Sigmoid colon (tissue), 7 donors: ENCODE data around the gene TBCD. TPM values are rescaled to one million over a fixed set of nuclear protein-coding genes. Genes with fewer than 3 reads are reported as not detected.

Experiments used
- DNase-seq: peaks from one replicate; pipeline ENCODE4 v3.0.0-alpha.2; 2019
- H3K27ac ChIP-seq, 4 donors: fragments of 200-600 bp; sonication (generic); one replicate each; pipeline ENCODE4 v1.5.1; 2016 to 2019; ENCODE audit warnings: mild to moderate bottlenecking in 1 of 4
- H3K27me3 ChIP-seq, 3 donors: fragments of 200-600 bp; sonication (generic); one replicate each; pipeline ENCODE4 v1.5.1; 2019; ENCODE audit warnings: mild to moderate bottlenecking in 1 of 3
- H3K36me3 ChIP-seq, 4 donors: fragments of 200-600 bp; sonication (generic); one replicate each; pipeline ENCODE4 v1.5.1; 2016 to 2019
- H3K4me1 ChIP-seq, 4 donors: fragments of 200-600 bp; sonication (generic); one replicate each; pipeline ENCODE4 v1.5.1; 2017 to 2019
- H3K4me3 ChIP-seq, 4 donors: fragments of 200-600 bp; sonication (generic); one replicate each; pipeline ENCODE4 v1.5.1; 2017 to 2019; ENCODE audit warnings: mild to moderate bottlenecking in 2 of 4, moderate library complexity in 1 of 4
- H3K9me3 ChIP-seq, 4 donors: fragments of 200-600 bp in 3 of 4; sonication (generic) in 3 of 4; one replicate each; pipeline versions ENCODE4 v1.5.1 to v1.6.1; 2013 to 2019
- EP300 ChIP-seq, 4 donors: sonication (generic); formaldehyde crosslinking; IDR thresholded peaks; one replicate each; pipeline ENCODE4 v1.6.1; 2017; ENCODE audit warnings: antibody characterized with exemption in 4 of 4
- POLR2A ChIP-seq, 2 donors: fragments of 450-650 bp; IDR thresholded peaks; one replicate each; pipeline ENCODE4 v1.6.1; 2016; ENCODE audit warnings: antibody characterized with exemption in 2 of 2, mild to moderate bottlenecking in 2 of 2, moderate library complexity in 2 of 2
- POLR2AphosphoS5 ChIP-seq, 4 donors: sonication (generic); formaldehyde crosslinking; IDR thresholded peaks; one replicate each; pipeline ENCODE4 v1.6.1; 2017; ENCODE audit warnings: antibody characterized with exemption in 4 of 4
- WGBS, 2 donors: extraction: QIAGEN DNeasy Blood & Tissue Kit; methylation state at CpG; one replicate each; pipeline ENCODE4 v1.1.7; 2013; 5-methylcytosine and 5-hydroxymethylcytosine counted together
- intact Hi-C: fragments of 100-400 bp; cut with DNase I; formaldehyde crosslinking; loops from one replicate; pipeline ENCODE4 v1.15.1; 2023
- polyA plus RNA-seq, 3 donors: library from polyadenylated mRNA; stranded (reverse); fragments of 200-250 nt; gene quantifications; one replicate each; pipeline ENCODE4 v1.2.3, GENCODE V29; 2013
- total RNA-seq, 4 donors: library from RNA; depleted of rRNA; stranded (reverse); fragments of >200 nt; gene quantifications; one replicate each; pipeline ENCODE4 v1.1.0, GENCODE V29; 2016
- TF ChIP-seq, protein P1 (sequence below), 4 experiments: fragments of 450-650 bp in 3 of 4; fragments of 200-600 bp in 1 of 4; IDR thresholded peaks; one replicate each; pipeline ENCODE4 v1.5.1; 2016 to 2019; ENCODE audit warnings: antibody characterized with exemption in 4 of 4, mild to moderate bottlenecking in 3 of 4, moderate library complexity in 2 of 4
- donor health status: healthy with polysubstance abuse.
- donor health status: Bipolar disorder and iron deficiency.
- donor health status: healthy.

Gene TBCD
- total and polyA plus RNA-seq, 7 donors = 11.1 to 77.4 (median 34.2) TPM

DNA sequence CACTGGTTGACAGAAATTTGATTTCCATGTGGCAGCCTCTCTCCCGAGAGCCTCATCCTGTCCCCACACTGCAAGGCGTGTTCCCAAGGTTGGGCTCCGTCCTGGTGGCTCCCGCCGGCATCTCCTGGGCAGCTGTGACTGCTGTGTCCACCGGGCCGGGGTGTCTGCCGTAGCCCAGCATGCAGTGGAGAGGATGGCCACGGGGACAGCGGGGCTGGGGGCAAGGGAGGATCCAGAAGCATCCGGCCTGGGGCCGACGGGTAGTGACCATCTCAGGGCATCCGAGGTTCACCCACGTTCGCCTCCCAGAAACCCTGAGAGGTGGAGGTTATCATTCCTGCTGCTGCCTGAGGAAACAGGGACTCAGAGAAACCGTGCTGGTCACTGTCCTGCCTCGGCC, 46.1 kb upstream of the TBCD start:
- Histone ChIP-seq H3K4me1 (no peaks in the 10 kb centered on the region), H3K4me3 (no peak overlapping the region), H3K27ac (no peak overlapping the region), H3K9me3 (no peaks in the 10 kb centered on the region), H3K36me3 (no peaks in the 10 kb centered on the region), H3K27me3 (peaks cover 0 to 4% (median 0%) of the 10 kb centered on the region in 3 donors)
- DNase-seq = no peak
- WGBS, 2 donors = 95% methylated on average over 18 of the region's 18 CpGs
- no peak for TF ChIP-seq POLR2AphosphoS5 (IDR thresholded peaks at IDR 0.05)
- TF ChIP-seq, protein P1, sequence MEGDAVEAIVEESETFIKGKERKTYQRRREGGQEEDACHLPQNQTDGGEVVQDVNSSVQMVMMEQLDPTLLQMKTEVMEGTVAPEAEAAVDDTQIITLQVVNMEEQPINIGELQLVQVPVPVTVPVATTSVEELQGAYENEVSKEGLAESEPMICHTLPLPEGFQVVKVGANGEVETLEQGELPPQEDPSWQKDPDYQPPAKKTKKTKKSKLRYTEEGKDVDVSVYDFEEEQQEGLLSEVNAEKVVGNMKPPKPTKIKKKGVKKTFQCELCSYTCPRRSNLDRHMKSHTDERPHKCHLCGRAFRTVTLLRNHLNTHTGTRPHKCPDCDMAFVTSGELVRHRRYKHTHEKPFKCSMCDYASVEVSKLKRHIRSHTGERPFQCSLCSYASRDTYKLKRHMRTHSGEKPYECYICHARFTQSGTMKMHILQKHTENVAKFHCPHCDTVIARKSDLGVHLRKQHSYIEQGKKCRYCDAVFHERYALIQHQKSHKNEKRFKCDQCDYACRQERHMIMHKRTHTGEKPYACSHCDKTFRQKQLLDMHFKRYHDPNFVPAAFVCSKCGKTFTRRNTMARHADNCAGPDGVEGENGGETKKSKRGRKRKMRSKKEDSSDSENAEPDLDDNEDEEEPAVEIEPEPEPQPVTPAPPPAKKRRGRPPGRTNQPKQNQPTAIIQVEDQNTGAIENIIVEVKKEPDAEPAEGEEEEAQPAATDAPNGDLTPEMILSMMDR (IDR thresholded peaks at IDR 0.05) = no peak
- no peak for TF ChIP-seq POLR2A (IDR thresholded peaks at IDR 0.05)
- TF ChIP-seq EP300 (IDR thresholded peaks at IDR 0.05) = no peak
- intact Hi-C loops = no loop called here

DNA sequence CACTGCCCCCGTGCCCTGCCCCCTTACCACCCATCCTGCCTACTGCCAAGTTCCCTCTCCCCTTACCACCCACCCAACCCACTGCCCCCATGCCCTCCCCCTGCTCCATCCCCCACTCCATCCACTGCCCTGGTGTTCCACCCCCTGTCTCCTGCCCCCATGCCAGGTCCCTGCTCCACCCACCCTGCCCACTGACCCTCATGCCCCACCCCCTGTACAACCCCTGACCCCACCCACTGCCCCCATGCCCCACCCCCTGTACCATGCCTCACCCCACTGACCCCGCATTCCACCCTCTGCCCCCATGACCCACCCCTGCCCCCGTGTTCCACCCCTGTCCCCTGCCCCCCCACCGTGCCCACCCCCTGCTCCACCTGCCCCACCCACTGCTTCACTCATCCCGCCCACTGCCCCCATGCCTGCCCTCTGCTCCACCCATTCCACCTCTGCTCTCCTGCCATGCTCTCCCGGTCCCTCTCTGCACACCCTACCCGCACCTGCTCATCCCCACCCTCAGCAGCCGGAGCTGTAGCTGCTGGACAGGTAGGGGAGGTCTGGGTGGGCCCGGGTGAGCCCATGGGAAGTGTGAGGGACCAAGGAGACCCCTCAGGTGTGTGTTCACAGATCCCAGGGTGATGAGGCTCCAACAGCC, 42.7 kb upstream of the TBCD start:
- peaks cover 0 to 6% (median 0%) of the 10 kb centered on the region in 3 donors for H3K27me3 ChIP-seq
- intact Hi-C loops = no loop called here
- no peak for DNase-seq
- H3K4me1 ChIP-seq = no peaks in the 10 kb centered on the region
- WGBS, 2 donors = 21 to 52% methylated on average over 9 of the region's 9 CpGs
- no peak overlapping the region for H3K27ac ChIP-seq
- H3K36me3 ChIP-seq = no peaks in the 10 kb centered on the region
- no peak overlapping the region for H3K4me3 ChIP-seq
- H3K9me3 ChIP-seq = no peaks in the 10 kb centered on the region
- TF ChIP-seq, protein P1 (IDR thresholded peaks at IDR 0.05) = no peak
- TF ChIP-seq EP300 (IDR thresholded peaks at IDR 0.05) = no peak
- no peak for TF ChIP-seq POLR2A (IDR thresholded peaks at IDR 0.05)
- TF ChIP-seq POLR2AphosphoS5 (IDR thresholded peaks at IDR 0.05) = no peak

DNA sequence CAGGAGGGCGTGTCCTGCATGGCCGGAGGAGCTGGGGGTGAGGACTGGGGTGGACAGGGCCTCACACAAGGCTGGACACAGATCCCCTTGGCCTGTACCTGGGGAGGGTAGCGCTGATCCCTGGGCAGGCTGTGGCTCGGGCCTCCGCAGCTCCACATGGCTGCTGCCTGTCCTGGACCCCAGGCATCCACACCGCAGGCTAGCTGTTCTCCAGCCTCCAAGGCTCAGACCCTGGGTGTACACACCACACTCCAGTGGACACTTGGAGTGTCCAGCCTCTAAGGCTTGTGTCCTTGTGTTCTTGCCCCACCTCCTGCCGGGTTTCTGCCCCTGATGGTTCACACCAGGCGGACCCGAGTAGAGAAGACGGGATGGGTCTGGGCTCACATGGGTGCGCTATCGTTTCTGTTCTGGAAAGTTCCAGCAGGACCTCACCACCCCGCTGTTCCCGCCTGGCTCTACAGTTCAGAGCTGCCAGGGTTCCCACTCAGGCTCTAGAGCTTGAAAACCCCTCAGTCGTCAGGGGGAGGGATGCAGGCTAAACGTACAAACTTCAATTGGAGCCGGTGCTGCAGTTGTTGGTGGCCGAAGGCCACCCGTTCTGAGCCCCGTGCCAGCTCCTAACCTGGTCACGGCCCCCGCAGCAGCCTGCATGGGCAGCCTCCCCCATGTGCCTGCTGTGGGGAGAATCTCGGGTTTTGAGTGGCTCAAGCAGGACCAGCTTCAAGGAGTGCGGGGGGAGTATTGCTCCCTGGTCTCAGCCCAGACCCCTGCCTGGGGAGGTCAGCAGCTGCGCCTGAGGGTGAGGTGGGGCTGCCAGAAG, 42.0 kb upstream of the TBCD start:
- no peak overlapping the region for H3K4me3 ChIP-seq
- H3K4me1 ChIP-seq = no peaks in the 10 kb centered on the region
- intact Hi-C loops = no loop called here
- H3K27ac ChIP-seq = no peak overlapping the region
- peaks cover 0 to 6% (median 0%) of the 10 kb centered on the region in 3 donors for H3K27me3 ChIP-seq
- H3K36me3 ChIP-seq = no peaks in the 10 kb centered on the region
- H3K9me3 ChIP-seq = no peaks in the 10 kb centered on the region
- 87 to 92% methylated on average over 25 of the region's 25 CpGs for WGBS, 2 donors
- no peak for DNase-seq
- no peak for TF ChIP-seq POLR2A (IDR thresholded peaks at IDR 0.05)
- TF ChIP-seq, protein P1 (IDR thresholded peaks at IDR 0.05) = no peak
- TF ChIP-seq POLR2AphosphoS5 (IDR thresholded peaks at IDR 0.05) = no peak
- no peak for TF ChIP-seq EP300 (IDR thresholded peaks at IDR 0.05)

DNA sequence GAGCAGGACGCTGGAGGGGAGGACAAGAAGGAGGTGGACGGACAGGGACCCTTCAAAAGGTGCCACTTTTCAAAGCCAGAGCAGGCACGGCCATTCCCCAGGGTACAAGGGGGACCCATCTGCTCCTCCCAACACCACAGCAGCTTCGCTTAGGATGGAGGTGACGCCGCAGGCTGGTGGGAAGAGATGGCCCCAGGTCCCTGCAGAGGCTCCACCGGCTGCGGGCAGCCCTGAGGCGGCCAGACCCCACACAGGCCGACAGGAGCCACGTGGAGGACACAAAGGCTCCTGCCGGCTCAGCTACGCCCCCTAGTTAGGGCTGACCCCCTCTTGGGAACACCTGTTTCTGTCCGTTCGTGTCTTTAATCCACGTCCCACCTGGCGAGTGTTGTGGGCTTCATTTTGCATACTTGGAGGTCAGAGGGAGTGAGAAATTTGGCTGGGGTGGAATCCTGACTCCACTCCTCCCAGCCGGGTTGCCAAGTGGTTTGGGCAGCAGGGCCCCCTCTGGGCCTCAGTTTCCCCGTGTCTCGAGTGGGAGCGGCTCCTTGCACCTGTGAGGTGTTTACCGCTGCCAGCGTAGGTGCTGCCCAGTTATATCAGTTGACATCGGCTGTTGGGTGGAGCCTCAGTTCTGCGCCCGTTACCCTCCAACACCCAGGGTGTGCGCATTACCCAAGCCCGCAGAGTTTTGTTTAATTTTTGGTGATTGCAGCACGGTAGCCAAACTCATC, 41.2 kb upstream of the TBCD start:
- DNase-seq = no peak
- H3K9me3 ChIP-seq = no peaks in the 10 kb centered on the region
- peaks cover 0 to 2% (median under 1%) of the 10 kb centered on the region in 4 donors for H3K4me1 ChIP-seq
- peaks cover 0 to 6% (median 0%) of the 10 kb centered on the region in 3 donors for H3K27me3 ChIP-seq
- WGBS, 2 donors = 61 to 84% methylated on average over 29 of the region's 29 CpGs
- no peak overlapping the region for H3K4me3 ChIP-seq
- TF ChIP-seq POLR2AphosphoS5 (IDR thresholded peaks at IDR 0.05) = no peak
- no peak for TF ChIP-seq EP300 (IDR thresholded peaks at IDR 0.05)
- TF ChIP-seq, protein P1 (IDR thresholded peaks at IDR 0.05) = no peak
- TF ChIP-seq POLR2A (IDR thresholded peaks at IDR 0.05) = no peak
- no peak overlapping the region for H3K27ac ChIP-seq
- no peaks in the 10 kb centered on the region for H3K36me3 ChIP-seq
- intact Hi-C loops = no loop called here
